GOT3 (cell line): Measurements from ENCODE around the gene SPAG4.
A peak's percentile ranks its signal among the peaks of the same experiment; 100 is the strongest.

Experiments
- DNase-seq: peaks from one replicate; lab custom pipeline; 2025; ENCODE audit warnings: mixed read lengths; lab: John Stamatoyannopoulos, UW

The SPAG4 gene

GRCh38 chr20:35598899-35599775 is 16.5 kb upstream of the SPAG4 start:
- DNase-seq = no peak

- DNase-seq = no peak
Measured at GRCh38 chr20:35599776-35600120, 15.9 kb upstream of the SPAG4 start.

- DNase-seq = no peak
Measured at GRCh38 chr20:35600176-35600992, 15.2 kb upstream of the SPAG4 start.

GRCh38 chr20:35600993-35601973 is 14.3 kb upstream of the SPAG4 start:
- no peak for DNase-seq

GRCh38 chr20:35601990-35602389 is 13.6 kb upstream of the SPAG4 start:
- DNase-seq = no peak

- DNase-seq = no peak
Measured at GRCh38 chr20:35602851-35603495, 12.7 kb upstream of the SPAG4 start.

GRCh38 chr20:35603695-35604448 is 11.8 kb upstream of the SPAG4 start:
- DNase-seq = no peak

GRCh38 chr20:35604449-35604747 is 11.2 kb upstream of the SPAG4 start:
- no peak for DNase-seq

- no peak for DNase-seq
Measured at GRCh38 chr20:35606127-35606526, 9.5 kb upstream of the SPAG4 start.

GRCh38 chr20:35607003-35607735 is 8.5 kb upstream of the SPAG4 start:
- no peak for DNase-seq

GRCh38 chr20:35610833-35611427 is 4.7 kb upstream of the SPAG4 start:
- no peak for DNase-seq

- DNase-seq = no peak
Measured at GRCh38 chr20:35611482-35611881, 4.1 kb upstream of the SPAG4 start.

GRCh38 chr20:35616465-35617396 is 1.1 kb downstream of the SPAG4 start:
- peak; percentile 67 for DNase-seq

GRCh38 chr20:35617397-35618262 is 2.0 kb downstream of the SPAG4 start:
- DNase-seq = no peak

- no peak for DNase-seq
Measured at GRCh38 chr20:35618263-35619131, 2.9 kb downstream of the SPAG4 start.

- peak; percentile 60 for DNase-seq
Measured at GRCh38 chr20:35619196-35620095, 3.8 kb downstream of the SPAG4 start.
